ENCODE results near the gene CORO6. TPM values are rescaled to one million over a fixed set of nuclear protein-coding genes. Genes with fewer than 3 reads are reported as not detected.

The CORO6 gene
- total RNA-seq, 4 donors from 2014 or later, result 2.0 to 39.9 (median 6.5) TPM

GRCh38 chr17:29577385-29578211, 45.1 kb downstream of the CORO6 start:
- DNase-seq, result no peak
- Histone ChIP-seq H3K36me3 (peaks cover 21 to 97% (median 51%) of the 10 kb centered on the region in 3 donors), H3K27me3 (no peaks in the 10 kb centered on the region), H3K27ac (peak overlapping the region in 2 of 4 donors; percentile 55 to 65), H3K4me3 (no peak overlapping the region), H3K4me1 (peaks cover 31 to 67% (median 34%) of the 10 kb centered on the region in 3 donors), H3K9me3 (no peaks in the 10 kb centered on the region)
- TF ChIP-seq CTCF (IDR thresholded peaks at IDR 0.05), result no peak
- TF ChIP-seq POLR2A (IDR thresholded peaks at IDR 0.05), result no peak
- intact Hi-C loops (cut with DNase I), result no loop called here
- 70 to 100% methylated on average over 1 to 3 of the region's 22 CpGs for WGBS, 2 donors

- Histone ChIP-seq H3K27ac (peak overlapping the region in 1 of 4 donors; percentile 55), H3K36me3 (peaks cover 21 to 91% (median 51%) of the 10 kb centered on the region in 3 donors), H3K9me3 (no peaks in the 10 kb centered on the region), H3K4me3 (no peak overlapping the region), H3K4me1 (peaks cover 33 to 67% (median 34%) of the 10 kb centered on the region in 3 donors), H3K27me3 (no peaks in the 10 kb centered on the region)
- DNase-seq, result no peak
- WGBS, 2 donors, result 90 to 100% methylated on average over 1 to 4 of the region's 9 CpGs
- intact Hi-C loops (cut with DNase I), result no loop called here
- TF ChIP-seq CTCF (IDR thresholded peaks at IDR 0.05), result no peak
Measured at GRCh38 chr17:29577001-29577370, 45.7 kb downstream of the CORO6 start.

GRCh38 chr17:29576214-29577000, 46.3 kb downstream of the CORO6 start:
- 76 to 85% methylated on average over 3 to 5 of the region's 37 CpGs for WGBS, 2 donors
- intact Hi-C loops (cut with DNase I), result no loop called here
- Histone ChIP-seq H3K27ac (no peak overlapping the region), H3K4me3 (no peak overlapping the region), H3K9me3 (no peaks in the 10 kb centered on the region), H3K36me3 (peaks cover 21 to 85% (median 51%) of the 10 kb centered on the region in 3 donors), H3K27me3 (no peaks in the 10 kb centered on the region), H3K4me1 (peaks cover 30 to 67% (median 31%) of the 10 kb centered on the region in 3 donors)
- DNase-seq, result no peak
- no peak for TF ChIP-seq CTCF (IDR thresholded peaks at IDR 0.05)
- TF ChIP-seq POLR2A (IDR thresholded peaks at IDR 0.05), result no peak

GRCh38 chr17:29575511-29576213, 47.0 kb downstream of the CORO6 start:
- WGBS, 2 donors, result 56 to 67% methylated on average over 3 to 13 of the region's 28 CpGs
- intact Hi-C loops (cut with DNase I), result no loop called here
- peaks cover 21 to 78% (median 44%) of the 10 kb centered on the region in 3 donors for H3K36me3 ChIP-seq

More at GRCh38 chr17:29575511-29576213, 47.0 kb downstream of the CORO6 start:
- no peak overlapping the region for H3K4me3 ChIP-seq
- H3K27me3 ChIP-seq, result no peaks in the 10 kb centered on the region
- H3K9me3 ChIP-seq, result no peaks in the 10 kb centered on the region
- TF ChIP-seq POLR2A (IDR thresholded peaks at IDR 0.05), result no peak
- TF ChIP-seq CTCF (IDR thresholded peaks at IDR 0.05), result no peak
- H3K27ac ChIP-seq, result no peak overlapping the region
- H3K4me1 ChIP-seq, result peaks cover 23 to 67% (median 24%) of the 10 kb centered on the region in 3 donors
- no peak for DNase-seq
